Measurements from ENCODE around the gene ABCC1.

DNA sequence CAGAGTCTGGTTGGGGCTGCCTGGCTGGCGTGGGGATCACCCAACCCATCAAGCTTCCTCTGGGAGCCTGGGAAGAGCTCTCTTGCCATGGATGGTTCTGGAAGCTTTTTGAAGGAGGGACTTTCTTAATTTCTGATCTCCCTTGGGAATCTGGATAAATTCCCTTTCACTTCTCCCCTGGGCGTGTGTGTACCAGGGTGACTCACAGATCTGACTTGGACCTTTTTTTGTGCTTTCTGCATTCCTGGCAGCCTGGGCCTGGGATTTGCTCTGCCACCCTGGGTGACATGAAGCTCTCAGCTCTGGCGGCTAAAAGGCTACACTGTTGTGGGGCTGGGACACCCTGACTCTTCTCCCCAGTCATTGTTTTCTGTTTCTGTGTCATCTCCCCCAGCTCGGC lies 70.1 kb downstream of the ABCC1 start:
- TF ChIP-seq, protein P1, sequence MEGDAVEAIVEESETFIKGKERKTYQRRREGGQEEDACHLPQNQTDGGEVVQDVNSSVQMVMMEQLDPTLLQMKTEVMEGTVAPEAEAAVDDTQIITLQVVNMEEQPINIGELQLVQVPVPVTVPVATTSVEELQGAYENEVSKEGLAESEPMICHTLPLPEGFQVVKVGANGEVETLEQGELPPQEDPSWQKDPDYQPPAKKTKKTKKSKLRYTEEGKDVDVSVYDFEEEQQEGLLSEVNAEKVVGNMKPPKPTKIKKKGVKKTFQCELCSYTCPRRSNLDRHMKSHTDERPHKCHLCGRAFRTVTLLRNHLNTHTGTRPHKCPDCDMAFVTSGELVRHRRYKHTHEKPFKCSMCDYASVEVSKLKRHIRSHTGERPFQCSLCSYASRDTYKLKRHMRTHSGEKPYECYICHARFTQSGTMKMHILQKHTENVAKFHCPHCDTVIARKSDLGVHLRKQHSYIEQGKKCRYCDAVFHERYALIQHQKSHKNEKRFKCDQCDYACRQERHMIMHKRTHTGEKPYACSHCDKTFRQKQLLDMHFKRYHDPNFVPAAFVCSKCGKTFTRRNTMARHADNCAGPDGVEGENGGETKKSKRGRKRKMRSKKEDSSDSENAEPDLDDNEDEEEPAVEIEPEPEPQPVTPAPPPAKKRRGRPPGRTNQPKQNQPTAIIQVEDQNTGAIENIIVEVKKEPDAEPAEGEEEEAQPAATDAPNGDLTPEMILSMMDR (IDR thresholded peaks at IDR 0.05; ENCODE audit: low read depth, low read length, poor library complexity, severe bottlenecking), result no peak
- no peak for TF ChIP-seq EZH2phosphoT487 (IDR thresholded peaks at IDR 0.05; ENCODE audit: borderline replicate concordance, low read length)

All from DOHH2 (cell line).